Left colon (tissue), 2 donors: ENCODE measurements around the gene TBC1D7. TPM values are rescaled to one million over a fixed set of nuclear protein-coding genes. Genes with fewer than 3 reads are reported as not detected.

Source experiments
- ATAC-seq: fragments of 200-7000 bp; cut with Tn5 transposase; one replicate; pipeline ENCODE4 v1.9.1; 2020; ENCODE audit warnings: mild to moderate bottlenecking, moderate library complexity
- DNase-seq, 2 donors: peaks; one replicate each; pipeline ENCODE4 v3.0.0-alpha.2; 2020
- intact Hi-C, 2 donors: fragments of 100-400 bp; cut with DNase I in 1 of 2; cut with micrococcal nuclease in 1 of 2; formaldehyde crosslinking; loops; one replicate each; pipeline versions ENCODE4 v1.11.2 to v1.14.0; 2022; cut with DNase I, micrococcal nuclease
- long read RNA-seq: library from polyadenylated mRNA; unstranded; transcript quantifications from one replicate; pipeline ENCODE4 v2.0.0, GENCODE V29; 2021
- total RNA-seq, 2 donors: library from RNA; stranded (reverse); fragmentation: NEBNext Ultra II Directional; extraction: Animal tissue kit (Norgen Biotek cat#: 25700); gene quantifications; one replicate each; pipeline ENCODE4 v1.2.1, GENCODE V29; 2021
- donor health status: DM: no; HTN: no; CAD: no.
- donor health status: DM: yes; HTN: yes; CAD: no.

Gene TBC1D7
- 10 to 100 TPM; 20.9 to 22.1 TPM for total RNA-seq
- long read RNA-seq, transcript TBC1D7-204 (8 exons, 1,276 nt) = major isoform, 7 of 38 reads
- long read RNA-seq, transcript TBC1D7-202 (8 exons, 1,116 nt) = minor isoform, 6 of 38 reads
- long read RNA-seq, partial matches to known transcripts = 1 of 38 reads
- long read RNA-seq, other reads (novel, unspliced or antisense) = 23 of 38 reads

- peak; percentile 95 for ATAC-seq
- intact Hi-C loops = no loop called here
- DNase-seq = peak; percentile 92
These were observed at the start of gene TBC1D7 for GRCh38 chr6:13328076-13328874. Gene TBC1D7 (minus strand): TSS chr6:13328537. CDS start chr6:13326898, 1,639 bp downstream.

GRCh38 chr6:13377054-13377758 lies 48.9 kb upstream of the TBC1D7 start:
- intact Hi-C loops = no loop called here
- no peak for DNase-seq
- no peak for ATAC-seq

- DNase-seq (no peak), ATAC-seq (no peak)
- intact Hi-C loops = no loop called here
These were observed 47.1 kb upstream of the TBC1D7 start for GRCh38 chr6:13375360-13375878.

GRCh38 chr6:13373919-13374318 lies 45.6 kb upstream of the TBC1D7 start:
- DNase-seq (no peak), ATAC-seq (no peak)
- intact Hi-C loops = no loop called here

- intact Hi-C loops = no loop called here
- ATAC-seq = no peak
- DNase-seq = no peak
These were observed 45.1 kb upstream of the TBC1D7 start for GRCh38 chr6:13373488-13373886.

- no peak for DNase-seq
- intact Hi-C loops = no loop called here
- ATAC-seq = no peak
These were observed 44.6 kb upstream of the TBC1D7 start for GRCh38 chr6:13372688-13373487.

- no peak for ATAC-seq
- intact Hi-C loops = no loop called here
These were observed 43.7 kb upstream of the TBC1D7 start for GRCh38 chr6:13372076-13372475.

GRCh38 chr6:13371421-13372072 lies 43.2 kb upstream of the TBC1D7 start:
- intact Hi-C loops = no loop called here
- ATAC-seq (no peak), DNase-seq (no peak)

More at GRCh38 chr6:13372076-13372475, 43.7 kb upstream of the TBC1D7 start:
- DNase-seq = no peak

GRCh38 chr6:13370623-13371022 lies 42.3 kb upstream of the TBC1D7 start:
- no peak for DNase-seq
- ATAC-seq = no peak
- intact Hi-C loops = no loop called here

GRCh38 chr6:13369591-13369990 lies 41.3 kb upstream of the TBC1D7 start:
- intact Hi-C loops = no loop called here
- DNase-seq = no peak
- ATAC-seq = no peak

- ATAC-seq = no peak
- DNase-seq = no peak
- intact Hi-C loops = no loop called here
These were observed 40.4 kb upstream of the TBC1D7 start for GRCh38 chr6:13368731-13369115.

GRCh38 chr6:13368079-13368730 lies 39.9 kb upstream of the TBC1D7 start:
- peak; percentile 13 for ATAC-seq
- DNase-seq = no peak
- intact Hi-C loops = no loop called here

GRCh38 chr6:13367396-13367795 lies 39.1 kb upstream of the TBC1D7 start:
- DNase-seq (no peak), ATAC-seq (no peak)
- intact Hi-C loops = no loop called here

GRCh38 chr6:13365320-13365719 lies 37.0 kb upstream of the TBC1D7 start:
- intact Hi-C loops = no loop called here
- ATAC-seq (no peak), DNase-seq (no peak)

GRCh38 chr6:13364842-13365241 lies 36.5 kb upstream of the TBC1D7 start:
- intact Hi-C loops = no loop called here
- no peak for DNase-seq
- ATAC-seq = no peak

- no peak for DNase-seq
- ATAC-seq = no peak
- intact Hi-C loops = no loop called here
These were observed 34.1 kb upstream of the TBC1D7 start for GRCh38 chr6:13362412-13362811.

- intact Hi-C loops = no loop called here
- ATAC-seq (no peak), DNase-seq (no peak)
These were observed 32.6 kb upstream of the TBC1D7 start for GRCh38 chr6:13360671-13361540.
